Measurements from ENCODE around the gene FGFBP2.
A peak's percentile ranks its signal among the peaks of the same experiment; 100 is the strongest.

The FGFBP2 gene

GRCh38 chr4:15968551-15969300, 5.8 kb upstream of the FGFBP2 start:
- DNase-seq (ENCODE audit: low spot score) = no peak

DNA sequence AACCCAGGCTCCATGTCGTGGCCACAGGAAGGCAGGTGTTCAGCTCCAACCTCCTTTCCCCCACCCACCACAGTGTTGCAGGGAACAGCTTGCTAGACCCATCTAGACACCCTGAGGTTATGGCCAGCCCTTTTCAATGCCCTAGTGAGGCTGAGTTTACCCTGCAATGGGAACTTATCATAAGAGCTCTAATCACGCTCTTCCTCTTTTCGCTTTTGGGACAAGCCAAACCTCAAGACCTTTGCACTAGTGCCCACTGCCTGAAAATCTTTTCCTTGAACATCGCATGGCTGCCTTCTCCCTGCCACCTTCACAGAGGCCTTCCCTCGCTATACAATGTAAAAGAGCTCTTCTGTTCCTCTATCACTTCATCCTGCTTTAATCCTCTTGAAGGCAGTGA, 2.4 kb upstream of the FGFBP2 start:
- DNase-seq (ENCODE audit: low spot score) = no peak

DNA sequence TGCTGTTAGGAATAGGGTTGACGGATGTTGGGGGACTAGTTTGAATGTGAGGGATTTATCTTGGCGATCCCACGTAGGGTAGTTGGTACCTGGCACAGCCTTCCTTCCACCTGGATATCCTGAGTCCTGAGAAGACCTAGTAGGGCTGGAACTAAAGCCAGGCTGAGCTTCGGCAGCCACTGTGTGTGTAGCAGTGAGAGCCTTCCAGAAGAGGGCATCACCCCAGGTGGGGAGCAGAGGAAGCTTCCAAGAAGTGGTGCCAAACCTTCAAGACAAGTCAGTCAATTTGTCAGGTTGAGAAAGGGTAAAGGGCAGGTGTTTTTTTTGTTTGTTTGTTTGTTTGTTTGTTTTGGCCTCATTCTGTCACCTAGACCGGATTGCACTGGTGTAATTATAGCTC, 1.2 kb upstream of the FGFBP2 start:
- no peak for DNase-seq (ENCODE audit: low spot score)

GRCh38 chr4:15963576-15963975, 601 bp upstream of the FGFBP2 start:
- DNase-seq (ENCODE audit: low spot score) = no peak

- DNase-seq (ENCODE audit: low spot score) = no peak
Observed at GRCh38 chr4:15961781-15962510, 1.0 kb downstream of the FGFBP2 start.

DNA sequence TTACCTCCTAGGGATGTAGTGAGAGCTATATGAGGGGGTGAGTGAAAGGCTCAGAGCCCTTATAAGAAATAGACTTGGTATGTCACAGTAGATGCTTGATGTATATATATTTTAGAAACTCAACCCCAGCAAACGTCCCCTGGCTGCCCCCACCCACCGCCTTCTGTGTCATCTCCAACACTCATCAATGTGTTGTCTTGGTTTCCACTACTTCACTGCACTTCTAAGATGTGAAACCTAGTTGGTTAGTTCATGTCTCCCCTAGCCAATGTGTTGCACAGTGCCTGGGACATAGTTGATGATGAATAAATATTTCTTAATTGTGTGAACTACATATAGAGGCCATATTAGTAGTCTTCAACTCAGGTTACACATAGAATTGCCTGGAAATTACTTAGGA, 4.4 kb downstream of the FGFBP2 start:
- no peak for DNase-seq (ENCODE audit: low spot score)

- peak; percentile 66 for DNase-seq (ENCODE audit: low spot score)
Observed at GRCh38 chr4:15956179-15956850, 6.7 kb downstream of the FGFBP2 start.

DNA sequence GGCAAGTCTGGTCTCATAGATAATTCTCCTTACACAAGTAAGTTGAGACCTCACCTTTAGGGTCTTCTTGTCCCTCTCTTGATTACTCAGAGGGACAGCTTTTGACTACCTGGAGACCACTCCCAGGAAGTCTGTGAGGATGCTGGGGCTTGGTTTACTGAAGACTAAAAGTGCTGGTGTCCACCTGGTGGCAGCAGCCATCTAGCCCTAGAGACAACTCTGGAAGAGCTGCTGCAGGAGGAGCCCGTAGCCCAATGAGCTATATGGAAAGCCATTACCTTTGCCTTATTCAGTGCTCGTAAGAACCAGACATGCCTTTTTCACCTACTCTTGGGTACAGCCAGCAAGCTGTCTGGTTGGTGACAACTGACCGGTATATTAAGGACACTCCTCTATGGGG, 7.3 kb downstream of the FGFBP2 start:
- peak; percentile 15 for DNase-seq (ENCODE audit: low spot score)

DNA sequence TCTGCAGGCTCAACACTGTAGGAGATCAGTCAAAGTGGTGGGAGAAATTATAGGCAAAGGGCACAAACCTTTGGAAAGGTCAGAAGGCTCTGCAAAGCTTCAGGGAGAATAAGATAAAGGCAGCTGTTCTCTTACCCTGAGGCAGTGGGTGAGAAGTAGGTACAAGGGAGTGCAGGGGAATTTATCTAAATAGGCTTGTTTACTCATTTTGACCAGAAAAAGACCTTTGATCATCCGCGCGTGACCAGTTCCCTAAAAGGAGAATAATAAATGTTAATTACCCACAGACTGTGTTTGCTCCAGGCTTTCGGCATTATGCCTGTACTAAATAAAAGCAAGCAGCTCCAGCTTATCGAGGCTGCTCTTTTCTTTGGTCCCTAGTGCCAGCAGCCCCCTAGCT, 9.3 kb downstream of the FGFBP2 start:
- peak; percentile 8 for DNase-seq (ENCODE audit: low spot score)

DNA sequence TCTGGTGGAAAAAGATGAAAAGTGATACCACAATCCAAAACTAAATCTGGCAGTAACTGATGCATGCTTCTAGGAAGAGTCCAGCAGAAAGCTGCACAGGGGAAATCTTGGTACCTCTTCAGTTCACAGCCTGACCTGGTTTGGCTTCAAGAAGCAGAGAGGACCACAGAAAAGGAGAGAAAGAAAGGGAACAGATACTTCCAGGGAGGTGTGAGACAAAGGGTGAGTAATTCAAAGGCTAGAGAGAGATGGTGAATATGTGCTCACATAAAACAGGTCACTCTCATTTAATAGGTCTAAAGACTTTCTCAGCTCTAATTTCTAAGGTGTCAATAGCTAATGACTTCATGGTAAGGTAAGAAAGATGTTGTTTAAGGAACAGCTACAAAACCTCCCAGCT, 11.2 kb downstream of the FGFBP2 start:
- DNase-seq (ENCODE audit: low spot score) = no peak

DNA sequence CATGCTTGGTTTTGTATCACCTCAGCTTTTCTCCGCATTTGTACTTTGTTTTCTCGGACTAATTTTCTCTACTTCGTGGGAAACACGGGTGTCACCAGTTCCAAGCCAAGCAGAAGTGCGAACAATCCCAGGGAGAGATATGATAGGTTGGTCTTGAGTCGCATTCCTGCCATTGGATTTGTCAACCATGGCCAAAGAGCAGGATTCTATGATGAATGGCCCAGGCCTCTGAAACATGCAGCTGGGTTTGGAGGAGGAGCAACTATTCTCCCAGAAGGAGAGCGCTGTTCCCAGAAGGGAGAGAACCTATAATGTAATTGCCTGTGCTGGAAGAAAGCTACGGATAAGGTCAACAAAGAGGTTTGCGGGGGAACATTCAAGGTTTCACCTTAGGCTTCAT, 14.1 kb downstream of the FGFBP2 start:
- no peak for DNase-seq (ENCODE audit: low spot score)

DNA sequence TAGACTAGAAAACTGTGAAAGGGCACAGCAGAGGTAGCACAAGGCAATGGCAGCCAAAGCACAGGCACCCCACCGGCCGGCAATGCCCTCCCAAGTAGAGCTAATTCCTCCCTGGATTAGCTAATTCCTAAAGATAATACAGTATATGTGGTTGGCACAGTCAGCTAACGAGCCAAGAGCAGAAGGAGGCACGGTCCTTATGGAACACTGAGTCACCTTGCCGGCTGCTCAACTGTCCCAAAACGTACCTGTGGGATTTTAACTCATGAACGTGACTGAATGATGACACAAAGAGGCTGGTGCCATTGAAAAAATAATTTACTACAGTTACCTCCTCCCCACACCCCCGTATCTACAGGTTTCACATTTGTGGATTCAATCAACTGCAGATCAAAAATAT, 15.3 kb downstream of the FGFBP2 start:
- no peak for DNase-seq (ENCODE audit: low spot score)

DNA sequence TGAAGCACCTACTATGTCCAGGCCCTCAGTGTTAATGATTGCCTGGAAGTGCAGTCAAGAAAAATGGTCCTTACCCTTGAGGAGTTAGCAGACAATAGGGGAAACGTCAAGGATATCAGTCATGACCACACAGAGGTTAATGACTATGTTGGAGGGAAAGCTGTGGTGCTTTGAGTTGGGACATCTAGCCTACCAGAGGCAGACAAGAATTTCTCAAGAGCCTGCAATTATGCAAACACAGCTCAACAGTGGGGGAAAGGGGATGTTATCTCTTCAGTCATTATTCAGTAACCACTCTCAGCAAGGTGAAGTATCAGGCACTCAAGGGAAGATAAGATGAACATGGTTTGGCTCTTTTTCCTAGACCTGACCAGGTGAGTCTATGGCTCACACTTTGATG, 17.5 kb downstream of the FGFBP2 start:
- no peak for DNase-seq (ENCODE audit: low spot score)

- no peak for DNase-seq (ENCODE audit: low spot score)
Observed at GRCh38 chr4:15944895-15945294, 18.1 kb downstream of the FGFBP2 start.

GRCh38 chr4:15942283-15942682, 20.7 kb downstream of the FGFBP2 start:
- no peak for DNase-seq (ENCODE audit: low spot score)

DNA sequence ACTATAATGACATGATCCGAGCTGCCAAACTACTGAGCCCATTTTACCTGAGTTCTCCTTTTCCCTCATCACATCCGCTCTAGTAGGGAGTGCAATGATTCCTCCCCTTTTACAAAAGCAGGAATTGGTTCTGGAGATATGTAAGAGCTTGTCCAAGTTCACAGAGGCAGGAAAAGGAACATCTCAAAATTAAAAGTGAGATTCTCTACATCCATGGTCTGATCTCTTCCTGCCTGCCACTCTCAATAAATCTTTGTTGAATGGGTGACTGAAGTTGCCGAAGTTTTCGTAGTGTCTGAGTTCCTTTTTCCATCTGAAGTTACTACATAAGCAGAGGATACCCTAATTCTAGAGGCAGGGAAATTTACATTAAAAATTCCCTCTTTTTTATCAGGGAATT, 24.3 kb downstream of the FGFBP2 start, which contains the start of gene FGFBP1:
Gene FGFBP1 (minus strand): TSS at position 101 of the 400 bp plus-strand sequence. CDS start 2,108 bp downstream, outside the sequence.
- DNase-seq (ENCODE audit: low spot score) = no peak

DNA sequence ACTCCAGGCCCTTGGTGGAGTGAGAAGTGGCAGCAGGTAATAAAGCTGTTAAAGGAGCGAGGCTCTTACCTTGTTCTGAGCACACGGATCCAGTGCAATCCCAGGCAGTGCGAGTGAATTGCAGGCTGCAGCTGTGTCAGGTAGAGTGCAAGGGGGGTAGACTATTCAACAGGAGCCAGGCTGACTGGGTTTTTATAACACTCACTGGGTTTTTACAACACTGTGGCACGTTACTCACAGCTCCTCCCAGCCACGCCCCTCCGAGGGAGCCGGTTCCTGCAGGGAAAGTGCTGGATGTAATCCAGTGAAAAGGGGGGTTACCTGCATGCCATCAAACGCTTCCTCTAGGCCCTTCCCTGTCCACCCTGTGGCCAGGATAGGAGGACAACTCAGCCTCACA, 24.8 kb downstream of the FGFBP2 start:
- DNase-seq (ENCODE audit: low spot score) = no peak

- DNase-seq (ENCODE audit: low spot score) = no peak
Observed at GRCh38 chr4:15936495-15936894, 26.5 kb downstream of the FGFBP2 start.

DNA sequence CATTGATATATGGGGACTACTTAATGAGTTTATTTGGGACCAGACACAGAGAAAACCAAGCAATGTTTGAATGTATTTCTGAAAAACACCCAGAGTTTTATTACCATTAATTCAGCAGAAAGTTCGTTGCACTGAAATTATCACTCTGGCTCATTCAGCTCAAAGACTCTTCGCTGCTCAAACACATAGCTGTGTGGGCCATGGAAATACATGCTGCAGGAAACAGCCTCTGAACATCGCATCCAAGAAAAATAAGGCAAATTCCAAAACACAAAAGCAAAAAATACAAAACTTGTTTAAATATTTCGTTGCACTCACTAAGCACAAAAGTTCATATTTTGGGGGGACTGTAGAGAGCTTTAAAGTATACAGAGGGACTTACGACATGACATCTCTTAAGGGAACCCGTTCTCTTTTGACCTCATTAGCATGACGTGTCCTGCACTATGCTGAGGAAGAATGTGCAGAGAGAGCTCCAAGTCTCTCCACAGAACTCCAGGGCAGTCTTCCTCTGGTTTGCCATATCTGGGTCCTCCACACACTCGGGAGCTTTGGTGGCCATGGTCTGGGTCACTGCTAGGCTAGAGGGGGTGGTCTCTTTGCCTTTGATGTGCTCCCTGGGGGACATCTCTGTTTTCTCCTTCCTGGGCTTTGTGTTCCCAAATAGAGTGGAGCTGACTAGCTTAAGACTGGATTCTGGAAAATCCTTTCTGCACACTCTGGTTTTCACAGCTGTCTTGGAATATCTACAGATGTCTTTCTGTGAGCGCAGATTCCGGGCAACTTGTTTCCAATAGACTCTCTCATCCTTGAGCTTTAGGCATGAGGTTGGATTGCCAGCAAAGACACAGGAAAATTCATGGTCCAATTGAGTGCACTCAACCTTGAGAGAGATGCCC, 27.2 kb downstream of the FGFBP2 start:
- DNase-seq (ENCODE audit: low spot score) = no peak

GRCh38 chr4:15934259-15934658, 28.7 kb downstream of the FGFBP2 start:
- DNase-seq (ENCODE audit: low spot score) = no peak

DNA sequence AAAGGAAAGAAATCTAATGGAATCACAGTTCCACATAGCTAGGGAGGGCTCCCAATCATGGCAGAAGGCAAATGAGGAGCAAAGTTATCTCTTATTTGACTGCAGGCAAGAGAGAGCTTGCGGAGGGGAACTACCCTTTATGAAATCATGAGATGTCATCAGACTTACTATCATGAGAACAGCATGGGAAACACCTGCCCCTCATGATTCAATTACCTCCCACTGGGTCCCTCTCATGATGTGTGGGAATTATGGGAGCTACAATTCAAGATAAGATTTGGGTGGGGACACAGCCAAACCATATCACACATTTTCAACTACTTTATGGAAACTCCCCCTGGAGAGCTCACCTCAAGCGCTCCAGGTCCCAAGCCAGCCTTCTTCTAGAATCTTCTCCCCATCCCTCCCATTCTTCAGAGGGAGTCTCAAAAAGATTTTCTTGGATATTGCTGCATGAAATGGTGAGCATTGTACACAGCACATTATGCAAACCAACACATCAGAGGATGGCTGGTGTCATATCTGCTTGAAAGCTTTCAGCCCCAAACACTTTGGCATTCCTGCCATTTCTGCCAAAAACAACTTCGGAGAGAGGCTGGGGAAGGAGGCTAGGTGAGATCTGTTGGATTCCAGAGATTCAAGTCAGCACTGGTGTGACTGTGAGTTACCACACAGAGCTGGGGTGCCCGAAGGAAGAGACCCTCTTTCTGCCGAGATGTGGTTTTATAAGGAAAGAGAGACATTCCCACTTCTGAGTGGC, 31.3 kb downstream of the FGFBP2 start:
- no peak for DNase-seq (ENCODE audit: low spot score)
